Caco-2 (cell line): ENCODE data around the gene PIMREG. TPM values are rescaled to one million over a fixed set of nuclear protein-coding genes. Genes with fewer than 3 reads are reported as not detected.
"Not testable (repeated sequence)": the region's sequence is repeated elsewhere in the genome, so short reads cannot be mapped to it uniquely, and the experiment has no call there.

Experiments used
- BruUV-seq: library from RNA; stranded (reverse); fragments of 400-500 nt; replicated peaks from 2 replicates; lab custom pipeline; 2021; lab: Mats Ljungman, UMichigan
- CTCF ChIA-PET: fragments of 300-600 bp; sonication (Branson Sonifier 250); formaldehyde crosslinking; loops from one replicate; lab custom pipeline; 2022; ENCODE audit warnings: antibody characterized with exemption; lab: Charles Lee
- POLR2A ChIA-PET: fragments of 300-600 bp; sonication (Branson Sonifier 250); formaldehyde crosslinking; loops from one replicate; lab custom pipeline; 2022; ENCODE audit warnings: antibody characterized with exemption; lab: Charles Lee
- DNase-seq, 2 experiments: peaks; one replicate each; pipeline versions ENCODE4 v3.0.0 to v3.0.0-alpha.2; 2020 to 2022
- H3K27me3 ChIP-seq: replicated peaks from 2 replicates; pipeline ENCODE4 v1.6.0; 2011; ENCODE audit warnings: low read length; ENCODE audit not compliant: control insufficient read depth, insufficient read depth
- H3K36me3 ChIP-seq: 2 replicates; pipeline ENCODE4 v1.5.1; 2011; ENCODE audit warnings: low read length; ENCODE audit not compliant: control insufficient read depth, insufficient read depth
- H3K4me1 ChIP-seq: fragments of 250-450 bp; sonication (Bioruptor Pico); 2 replicates; pipeline ENCODE4 v1.5.1; 2020; ENCODE audit warnings: mild to moderate bottlenecking
- H3K4me3 ChIP-seq: 2 replicates; pipeline ENCODE4 v1.5.1; 2011; ENCODE audit warnings: low read depth, mild to moderate bottlenecking, control low read depth, low read length
- H3K9me3 ChIP-seq: fragments of 250-450 bp; sonication (Bioruptor Pico); 2 replicates; pipeline ENCODE4 v1.5.1; 2020; ENCODE audit warnings: mild to moderate bottlenecking, moderate library complexity
- H3K27ac Mint-ChIP-seq: one replicate; pipeline ENCODE4 v1.8.0; 2022; ENCODE audit warnings: mixed read lengths; ENCODE audit not compliant: unreplicated experiment
- H3K27me3 Mint-ChIP-seq: one replicate; pipeline ENCODE4 v1.8.0; 2022; ENCODE audit warnings: mixed read lengths; ENCODE audit not compliant: insufficient read depth, unreplicated experiment
- H3K36me3 Mint-ChIP-seq: one replicate; pipeline ENCODE4 v1.8.0; 2022; ENCODE audit warnings: mild to moderate bottlenecking, mixed read lengths; ENCODE audit not compliant: insufficient read depth, unreplicated experiment
- H3K4me1 Mint-ChIP-seq: one replicate; pipeline ENCODE4 v1.8.0; 2022; ENCODE audit warnings: low read depth, mixed read lengths; ENCODE audit not compliant: unreplicated experiment
- H3K4me3 Mint-ChIP-seq: one replicate; pipeline ENCODE4 v1.8.0; 2022; ENCODE audit warnings: mild to moderate bottlenecking, moderate library complexity, mixed read lengths; ENCODE audit not compliant: unreplicated experiment
- H3K9me3 Mint-ChIP-seq: one replicate; pipeline ENCODE4 v1.8.0; 2022; ENCODE audit warnings: mixed read lengths; ENCODE audit not compliant: unreplicated experiment
- intact Hi-C: fragments of 100-400 bp; cut with micrococcal nuclease; formaldehyde crosslinking; loops from one replicate; pipeline ENCODE4 v1.10.0; 2022; ENCODE audit not compliant: unreplicated experiment
- total RNA-seq: library from RNA; stranded (reverse); gene quantifications from 2 replicates; pipeline ENCODE4 v1.2.3, GENCODE V29; 2022
- TF ChIP-seq, protein P1 (sequence below), 2 experiments: fragments of 200-600 bp in 1 of 2; IDR thresholded peaks; 1 replicate in 1 of 2; 2 replicates in 1 of 2; pipeline versions ENCODE4 v1.5.1 to v1.8.0; 2011 to 2022; ENCODE audit warnings: antibody characterized with exemption in 1 of 2, control low read depth in 1 of 2, inconsistent platforms in 1 of 2, low read depth in 1 of 2, low read length in 1 of 2, mild to moderate bottlenecking in 1 of 2, moderate library complexity in 1 of 2; ENCODE audit not compliant: insufficient read depth in 1 of 2, severe bottlenecking in 1 of 2, unreplicated experiment in 1 of 2

Gene PIMREG
- total RNA-seq, 1 experiment from 2014 or later: 15.8 TPM

DNA sequence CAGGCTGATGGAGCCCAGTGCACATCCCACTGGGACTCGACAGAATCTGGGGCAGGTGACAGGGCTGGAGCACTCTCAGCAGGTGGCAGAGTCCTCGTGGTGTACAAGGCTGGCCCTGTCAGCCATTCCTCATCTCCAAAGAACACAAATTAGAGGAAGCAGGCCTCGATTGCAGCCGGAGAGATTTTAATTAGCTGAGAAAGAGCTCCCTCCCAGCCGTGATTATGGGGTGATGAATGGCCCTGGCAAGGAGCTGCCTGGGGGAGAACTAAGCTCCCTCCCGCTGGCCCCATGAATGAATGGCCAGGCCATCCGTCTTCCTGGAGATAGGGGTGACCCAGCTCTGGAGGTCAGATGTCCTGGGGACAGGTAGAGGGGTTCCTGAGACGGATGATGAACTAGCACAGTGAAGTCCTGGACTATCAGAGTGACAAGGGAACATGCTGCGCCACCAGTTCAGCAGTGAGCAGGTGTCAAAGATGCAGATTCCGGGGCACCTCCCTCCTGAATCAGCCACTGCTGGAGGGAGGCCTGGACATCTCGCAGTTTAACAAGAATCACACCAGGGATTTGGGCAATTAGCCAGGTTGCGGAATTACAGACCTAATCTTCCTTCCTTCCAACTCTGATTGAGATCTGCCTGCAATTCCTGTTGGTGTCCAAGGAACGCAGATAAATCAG is 35.5 kb downstream of the PIMREG start:
- ChIA-PET POLR2A (no interaction called here), CTCF (no interaction called here)
- Mint-ChIP-seq H3K4me3 (no peak overlapping the region), H3K27me3 (no peaks in the 10 kb centered on the region), H3K27ac (no peak overlapping the region), H3K9me3 (no peaks in the 10 kb centered on the region), H3K4me1 (no peaks in the 10 kb centered on the region), H3K36me3 (no peaks in the 10 kb centered on the region)
- H3K27me3 ChIP-seq: no peaks in the 10 kb centered on the region
- no peak for DNase-seq
- intact Hi-C loops: loop anchor here (10.0 kb wide), 1 partner anchor 85 kb away; no protein-coding TSS in a partner anchor
- H3K4me1 ChIP-seq: no peaks in the 10 kb centered on the region
- TF ChIP-seq, protein P1, sequence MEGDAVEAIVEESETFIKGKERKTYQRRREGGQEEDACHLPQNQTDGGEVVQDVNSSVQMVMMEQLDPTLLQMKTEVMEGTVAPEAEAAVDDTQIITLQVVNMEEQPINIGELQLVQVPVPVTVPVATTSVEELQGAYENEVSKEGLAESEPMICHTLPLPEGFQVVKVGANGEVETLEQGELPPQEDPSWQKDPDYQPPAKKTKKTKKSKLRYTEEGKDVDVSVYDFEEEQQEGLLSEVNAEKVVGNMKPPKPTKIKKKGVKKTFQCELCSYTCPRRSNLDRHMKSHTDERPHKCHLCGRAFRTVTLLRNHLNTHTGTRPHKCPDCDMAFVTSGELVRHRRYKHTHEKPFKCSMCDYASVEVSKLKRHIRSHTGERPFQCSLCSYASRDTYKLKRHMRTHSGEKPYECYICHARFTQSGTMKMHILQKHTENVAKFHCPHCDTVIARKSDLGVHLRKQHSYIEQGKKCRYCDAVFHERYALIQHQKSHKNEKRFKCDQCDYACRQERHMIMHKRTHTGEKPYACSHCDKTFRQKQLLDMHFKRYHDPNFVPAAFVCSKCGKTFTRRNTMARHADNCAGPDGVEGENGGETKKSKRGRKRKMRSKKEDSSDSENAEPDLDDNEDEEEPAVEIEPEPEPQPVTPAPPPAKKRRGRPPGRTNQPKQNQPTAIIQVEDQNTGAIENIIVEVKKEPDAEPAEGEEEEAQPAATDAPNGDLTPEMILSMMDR (IDR thresholded peaks at IDR 0.05; ENCODE audit: insufficient read depth in 1 of 2, low read depth in 1 of 2, low read length in 1 of 2, severe bottlenecking in 1 of 2, unreplicated experiment in 1 of 2): no peak
- H3K36me3 ChIP-seq: no peaks in the 10 kb centered on the region
- no peak overlapping the region for H3K4me3 ChIP-seq
- H3K9me3 ChIP-seq: no peaks in the 10 kb centered on the region
- BruUV-seq: no TSS peak

DNA sequence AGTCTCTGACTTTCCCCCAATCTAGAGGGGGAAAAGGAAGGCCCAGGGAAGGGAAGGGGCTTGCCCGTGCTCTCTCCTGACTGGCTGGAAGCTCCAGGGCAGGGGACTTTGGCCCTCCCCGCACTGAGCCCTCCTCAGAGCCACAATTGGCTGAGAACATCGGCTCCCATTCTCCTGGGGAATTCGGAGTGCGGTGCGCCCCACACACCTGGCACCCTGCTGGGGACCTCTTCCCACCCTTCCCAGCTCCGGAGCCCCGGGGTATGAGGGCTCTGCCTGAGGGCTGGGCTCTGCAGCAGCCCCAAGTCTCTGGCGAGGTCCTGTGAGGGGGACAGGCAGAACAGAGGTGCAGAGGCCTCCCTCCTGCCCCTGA is 36.0 kb downstream of the PIMREG start:
- H3K4me1 ChIP-seq: no peaks in the 10 kb centered on the region
- TF ChIP-seq, protein P1 (IDR thresholded peaks at IDR 0.05; ENCODE audit: insufficient read depth in 1 of 2, low read depth in 1 of 2, low read length in 1 of 2, severe bottlenecking in 1 of 2, unreplicated experiment in 1 of 2): no peak
- H3K27me3 Mint-ChIP-seq: no peaks in the 10 kb centered on the region
- no peaks in the 10 kb centered on the region for H3K9me3 ChIP-seq
- ChIA-PET POLR2A (no interaction called here), CTCF (no interaction called here)
- no peaks in the 10 kb centered on the region for H3K27me3 ChIP-seq
- no peaks in the 10 kb centered on the region for H3K36me3 Mint-ChIP-seq
- no peak overlapping the region for H3K27ac Mint-ChIP-seq
- H3K36me3 ChIP-seq: no peaks in the 10 kb centered on the region
- intact Hi-C loops: no loop called here
- no peak for DNase-seq
- H3K9me3 Mint-ChIP-seq: no peaks in the 10 kb centered on the region
- no TSS peak for BruUV-seq
- no peak overlapping the region for H3K4me3 ChIP-seq
- no peak overlapping the region for H3K4me3 Mint-ChIP-seq
- no peaks in the 10 kb centered on the region for H3K4me1 Mint-ChIP-seq

DNA sequence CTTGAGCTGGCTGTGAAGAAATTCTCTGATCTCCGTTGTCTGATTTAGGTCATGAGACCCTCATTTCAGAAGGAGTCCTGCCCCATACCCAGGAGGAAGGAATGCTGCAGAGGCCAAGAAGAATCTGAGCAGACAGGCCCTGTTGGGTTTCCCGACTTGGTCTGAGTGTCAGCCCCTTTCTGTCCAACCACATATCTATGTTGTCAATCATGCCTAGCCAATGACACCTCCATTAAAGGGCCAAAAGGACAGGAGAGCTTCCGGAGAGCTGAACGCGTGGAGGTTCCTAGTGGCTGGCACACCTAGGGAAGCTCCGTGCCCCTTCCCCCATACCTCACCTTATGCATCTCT is 37.8 kb downstream of the PIMREG start:
- no peaks in the 10 kb centered on the region for H3K27me3 ChIP-seq
- H3K4me3 ChIP-seq: no peak overlapping the region
- H3K9me3 ChIP-seq: no peaks in the 10 kb centered on the region
- ChIA-PET CTCF (no interaction called here), POLR2A (no interaction called here)
- H3K36me3 ChIP-seq: no peaks in the 10 kb centered on the region
- Mint-ChIP-seq H3K27me3 (no peaks in the 10 kb centered on the region), H3K27ac (no peak overlapping the region), H3K4me1 (no peaks in the 10 kb centered on the region), H3K4me3 (no peak overlapping the region), H3K9me3 (no peaks in the 10 kb centered on the region), H3K36me3 (no peaks in the 10 kb centered on the region)
- intact Hi-C loops: no loop called here
- no peaks in the 10 kb centered on the region for H3K4me1 ChIP-seq
- no peak for DNase-seq
- TF ChIP-seq, protein P1 (IDR thresholded peaks at IDR 0.05; ENCODE audit: insufficient read depth in 1 of 2, low read depth in 1 of 2, low read length in 1 of 2, severe bottlenecking in 1 of 2, unreplicated experiment in 1 of 2): no peak
- BruUV-seq: no TSS peak

DNA sequence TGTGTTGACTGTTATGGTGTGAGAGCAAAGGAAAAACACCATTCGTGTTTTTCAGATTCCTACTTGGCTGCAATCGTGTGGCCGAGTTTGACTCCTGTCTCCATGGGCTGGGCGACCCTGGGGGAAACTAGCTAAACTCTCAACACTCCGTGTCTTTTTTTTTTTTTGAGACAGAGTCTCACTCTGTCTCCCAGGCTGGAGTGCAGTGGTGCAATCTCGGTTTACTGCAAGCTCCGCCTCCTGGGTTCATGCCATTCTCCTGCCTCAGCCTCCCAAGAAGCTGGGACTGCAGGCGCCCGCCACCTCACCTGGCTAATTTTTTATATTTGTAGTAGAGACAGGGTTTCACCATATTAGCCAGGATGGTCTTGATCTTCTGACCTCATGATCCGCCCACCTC is 38.5 kb downstream of the PIMREG start:
- H3K36me3 Mint-ChIP-seq, H3K4me1 Mint-ChIP-seq, H3K9me3 ChIP-seq, intact Hi-C loops, H3K4me1 ChIP-seq, H3K27ac Mint-ChIP-seq, H3K27me3 Mint-ChIP-seq, H3K27me3 ChIP-seq, POLR2A ChIA-PET, BruUV-seq, H3K4me3 ChIP-seq, H3K4me3 Mint-ChIP-seq, H3K9me3 Mint-ChIP-seq, H3K36me3 ChIP-seq, DNase-seq, CTCF ChIA-PET: not testable (repeated sequence)
